Measurements from ENCODE around the gene PXDN.
"Not testable (repeated sequence)": the region's sequence is repeated elsewhere in the genome, so short reads cannot be mapped to it uniquely, and the experiment has no call there.

Gene PXDN

GRCh38 chr2:1744446-1745170 is at the start of gene PXDN:
TSS of gene PXDN (minus strand) at chr2:1744515. CDS start at chr2:1744455, 60 bp downstream.
- no peak for DNase-seq (ENCODE audit: low spot score)

- DNase-seq (ENCODE audit: low spot score), result no peak
These were observed 49.6 kb upstream of the PXDN start for GRCh38 chr2:1793868-1794445.

- DNase-seq (ENCODE audit: low spot score), result no peak
These were observed 48.9 kb upstream of the PXDN start for GRCh38 chr2:1793001-1793867.

- DNase-seq (ENCODE audit: low spot score), result no peak
These were observed 47.5 kb upstream of the PXDN start for GRCh38 chr2:1791685-1792435.

- DNase-seq (ENCODE audit: low spot score), result no peak
These were observed 46.8 kb upstream of the PXDN start for GRCh38 chr2:1791006-1791605.

GRCh38 chr2:1790473-1790872 is 46.2 kb upstream of the PXDN start:
- DNase-seq (ENCODE audit: low spot score), result no peak

GRCh38 chr2:1789610-1790009 is 45.3 kb upstream of the PXDN start:
- no peak for DNase-seq (ENCODE audit: low spot score)

GRCh38 chr2:1788478-1788959 is 44.2 kb upstream of the PXDN start:
- no peak for DNase-seq (ENCODE audit: low spot score)

- DNase-seq (ENCODE audit: low spot score), result no peak
These were observed 43.6 kb upstream of the PXDN start for GRCh38 chr2:1787755-1788477.

GRCh38 chr2:1784986-1785617 is 40.8 kb upstream of the PXDN start:
- DNase-seq (ENCODE audit: low spot score), result no peak

- DNase-seq (ENCODE audit: low spot score), result no peak
These were observed 39.8 kb upstream of the PXDN start for GRCh38 chr2:1784087-1784486.

GRCh38 chr2:1782514-1782913 is 38.2 kb upstream of the PXDN start:
- DNase-seq (ENCODE audit: low spot score), result no peak

- DNase-seq (ENCODE audit: low spot score), result no peak
These were observed 37.2 kb upstream of the PXDN start for GRCh38 chr2:1781291-1782080.

- DNase-seq (ENCODE audit: low spot score), result no peak
These were observed 36.4 kb upstream of the PXDN start for GRCh38 chr2:1780693-1781092.

GRCh38 chr2:1780054-1780453 is 35.7 kb upstream of the PXDN start:
- DNase-seq (ENCODE audit: low spot score), result not testable (repeated sequence)

GRCh38 chr2:1778566-1778965 is 34.3 kb upstream of the PXDN start:
- DNase-seq (ENCODE audit: low spot score), result no peak

- no peak for DNase-seq (ENCODE audit: low spot score)
These were observed 33.5 kb upstream of the PXDN start for GRCh38 chr2:1777781-1778180.

- DNase-seq (ENCODE audit: low spot score), result no peak
These were observed 32.8 kb upstream of the PXDN start for GRCh38 chr2:1777156-1777555.

- DNase-seq (ENCODE audit: low spot score), result no peak
These were observed 31.3 kb upstream of the PXDN start for GRCh38 chr2:1775511-1776035.
